GM20000 (cell line): ENCODE results near the gene ZFHX2.

Source experiments
- DNase-seq: peaks from one replicate; pipeline ENCODE4 v3.0.0; 2012; ENCODE audit warnings: low spot score
- TF ChIP-seq, protein P1 (sequence below): IDR thresholded peaks from 2 replicates; pipeline ENCODE4 v1.5.1; 2012; ENCODE audit warnings: mild to moderate bottlenecking, control low read depth; ENCODE audit errors: extremely low read depth, missing control alignments

Gene ZFHX2

DNA sequence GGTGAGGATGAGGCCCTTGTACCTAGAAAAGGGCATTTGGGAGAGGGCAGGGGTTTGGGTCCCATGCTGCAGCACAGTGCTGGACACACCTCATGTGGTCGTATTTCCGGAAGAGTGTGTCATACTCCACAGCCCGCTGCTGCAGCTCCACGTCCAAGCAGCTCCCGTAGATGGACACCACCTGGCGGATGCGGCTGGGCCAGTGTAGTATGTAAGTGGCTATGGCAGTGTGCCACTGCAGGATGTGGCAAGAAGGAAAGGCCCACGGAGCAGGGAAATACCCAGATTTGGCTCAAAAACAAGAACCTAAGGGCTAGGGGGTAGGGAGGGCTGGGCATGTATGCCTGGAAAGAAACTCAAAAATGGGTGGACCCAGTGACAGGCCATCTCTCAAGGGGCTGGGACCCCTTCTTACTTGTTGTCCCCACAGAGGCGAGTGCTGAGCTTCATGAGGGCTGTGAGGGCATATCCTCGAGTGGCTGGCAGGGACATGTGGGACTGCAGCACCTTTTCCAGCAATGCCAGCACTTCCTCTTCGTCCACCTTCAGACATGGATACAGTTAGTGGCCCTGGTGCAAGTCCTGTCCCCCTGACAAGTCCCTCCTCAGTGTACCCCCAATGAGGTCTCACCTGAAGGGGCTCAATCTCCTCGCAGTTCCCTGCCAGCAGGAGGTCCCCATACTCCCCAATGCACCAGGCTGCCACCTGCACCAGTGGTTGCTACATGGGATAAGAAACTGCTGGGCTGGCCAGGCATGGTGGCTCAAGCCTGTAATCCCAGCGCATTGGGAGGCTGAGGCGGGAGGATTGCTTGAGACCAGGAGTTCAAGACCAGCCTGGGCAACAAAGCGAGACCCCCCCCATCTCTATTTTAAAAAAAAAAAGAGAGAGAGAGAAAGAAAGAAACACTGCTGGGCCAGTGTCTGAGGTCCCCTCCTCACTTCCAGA, 10.6 kb upstream of the ZFHX2 start:
- DNase-seq = no peak
- TF ChIP-seq, protein P1, sequence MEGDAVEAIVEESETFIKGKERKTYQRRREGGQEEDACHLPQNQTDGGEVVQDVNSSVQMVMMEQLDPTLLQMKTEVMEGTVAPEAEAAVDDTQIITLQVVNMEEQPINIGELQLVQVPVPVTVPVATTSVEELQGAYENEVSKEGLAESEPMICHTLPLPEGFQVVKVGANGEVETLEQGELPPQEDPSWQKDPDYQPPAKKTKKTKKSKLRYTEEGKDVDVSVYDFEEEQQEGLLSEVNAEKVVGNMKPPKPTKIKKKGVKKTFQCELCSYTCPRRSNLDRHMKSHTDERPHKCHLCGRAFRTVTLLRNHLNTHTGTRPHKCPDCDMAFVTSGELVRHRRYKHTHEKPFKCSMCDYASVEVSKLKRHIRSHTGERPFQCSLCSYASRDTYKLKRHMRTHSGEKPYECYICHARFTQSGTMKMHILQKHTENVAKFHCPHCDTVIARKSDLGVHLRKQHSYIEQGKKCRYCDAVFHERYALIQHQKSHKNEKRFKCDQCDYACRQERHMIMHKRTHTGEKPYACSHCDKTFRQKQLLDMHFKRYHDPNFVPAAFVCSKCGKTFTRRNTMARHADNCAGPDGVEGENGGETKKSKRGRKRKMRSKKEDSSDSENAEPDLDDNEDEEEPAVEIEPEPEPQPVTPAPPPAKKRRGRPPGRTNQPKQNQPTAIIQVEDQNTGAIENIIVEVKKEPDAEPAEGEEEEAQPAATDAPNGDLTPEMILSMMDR = no peak

GRCh38 chr14:23561259-23561658, 9.7 kb upstream of the ZFHX2 start:
- TF ChIP-seq, protein P1 = no peak

DNA sequence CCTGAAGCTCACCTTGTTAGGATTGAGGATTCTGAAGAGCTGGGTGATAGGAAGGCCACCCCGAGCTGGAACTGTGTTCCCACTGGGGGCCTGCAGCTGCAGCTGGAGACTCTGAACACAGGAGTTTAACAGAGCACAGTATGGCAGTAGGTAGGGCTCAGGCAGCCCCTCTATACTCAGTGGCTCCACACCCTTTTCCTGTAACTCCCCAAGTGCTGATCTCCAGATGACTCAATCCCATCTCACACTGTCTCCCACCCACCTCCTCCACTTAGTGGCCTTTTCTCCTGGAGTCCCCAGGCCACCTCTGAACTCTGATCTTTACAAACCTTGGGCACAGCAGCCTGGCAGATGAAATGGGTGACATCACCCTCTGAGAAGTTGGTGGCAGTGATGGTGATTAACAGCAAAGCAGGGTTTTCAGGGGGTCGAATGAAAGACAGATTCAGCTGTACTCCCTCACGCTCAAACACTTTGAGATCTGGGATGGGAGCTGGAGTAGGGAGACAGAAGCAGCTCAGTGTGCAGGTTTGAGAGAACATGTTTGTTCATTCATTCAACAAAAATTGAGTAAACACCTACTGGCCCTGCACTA, 8.5 kb upstream of the ZFHX2 start:
- DNase-seq = no peak
- TF ChIP-seq, protein P1 = no peak

More at GRCh38 chr14:23561259-23561658, 9.7 kb upstream of the ZFHX2 start:
- DNase-seq = no peak

DNA sequence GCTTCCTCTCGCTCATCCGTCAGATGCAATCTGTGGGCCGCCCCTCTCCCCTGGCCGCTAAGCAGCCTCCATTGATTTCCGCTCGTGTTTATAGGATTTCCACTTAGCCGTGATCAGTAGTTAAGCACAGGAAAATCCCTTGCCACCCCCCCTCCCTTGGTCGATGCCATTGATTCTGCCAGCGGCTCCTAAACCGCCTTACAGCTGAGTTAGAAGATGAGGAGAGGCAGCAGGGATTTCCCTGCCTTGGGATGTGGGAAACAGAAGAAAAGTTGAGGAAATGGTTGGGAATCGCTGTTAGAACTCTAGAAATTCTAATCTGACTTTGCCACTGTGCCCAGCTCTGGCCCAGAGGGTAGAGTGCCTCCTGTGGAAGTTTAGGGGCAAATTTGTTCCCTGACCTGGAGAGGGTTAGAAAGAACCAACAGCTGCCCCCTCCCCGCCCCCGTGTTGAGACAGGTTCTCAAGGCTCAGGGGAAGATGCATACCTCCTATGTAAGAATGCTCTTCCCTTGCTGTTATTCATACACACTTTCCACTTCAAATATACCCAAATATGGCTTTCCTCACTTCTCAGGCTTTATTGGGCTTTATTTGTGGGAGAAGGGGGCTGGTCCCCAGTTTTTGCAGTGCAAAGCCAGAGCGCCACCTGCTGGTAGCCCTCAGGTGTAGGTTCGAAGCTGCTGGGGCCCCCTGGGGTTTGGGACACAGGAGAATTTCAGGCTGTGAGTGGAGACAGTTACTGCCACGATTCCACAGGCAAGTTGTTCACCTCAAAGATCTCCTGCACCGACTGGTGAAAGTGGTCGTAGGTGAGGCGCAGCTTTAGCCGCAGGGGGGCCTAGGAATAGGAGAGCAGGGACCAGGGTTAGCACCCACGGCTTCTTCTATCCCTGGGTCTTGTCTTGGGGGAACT, 7.7 kb upstream of the ZFHX2 start:
- TF ChIP-seq, protein P1 = peak; percentile 91
- DNase-seq = peak; percentile 60

GRCh38 chr14:23558346-23559009, 6.9 kb upstream of the ZFHX2 start:
- TF ChIP-seq, protein P1 = no peak
- no peak for DNase-seq

DNA sequence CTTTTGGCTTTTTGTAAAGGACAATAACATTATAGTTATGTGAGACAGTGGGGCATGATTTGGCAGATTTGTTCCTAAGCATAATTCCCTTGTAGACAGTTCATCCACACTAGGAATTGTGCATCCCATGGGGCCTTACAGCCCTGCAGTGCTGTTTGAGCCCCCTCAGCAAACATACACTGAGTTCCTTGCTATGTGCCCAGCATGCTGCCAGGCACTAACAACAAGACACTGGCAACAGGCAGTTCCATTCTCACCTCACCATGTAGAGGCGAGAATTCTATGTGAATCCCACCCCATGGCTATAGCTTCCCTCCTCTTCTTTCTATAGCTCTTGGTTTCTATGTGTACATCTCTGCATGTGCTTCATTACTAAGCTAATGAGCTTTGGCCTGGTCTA, 6.4 kb upstream of the ZFHX2 start:
- no peak for DNase-seq
- TF ChIP-seq, protein P1 = no peak
